ENCODE results near the gene GALNTL6. TPM values are rescaled to one million over a fixed set of nuclear protein-coding genes. Genes with fewer than 3 reads are reported as not detected.

GALNTL6 gene
- total RNA-seq, 1 experiment from 2014 or later, result not detected

- no peak overlapping the region for H3K9ac ChIP-seq (ENCODE audit: extremely low read depth, insufficient read length, low read length)
- H2BK5ac ChIP-seq (ENCODE audit: insufficient read length, low read length), result no peak overlapping the region
- H4K91ac ChIP-seq (ENCODE audit: insufficient read length, low read depth, low read length), result no peak overlapping the region
- no peaks in the 10 kb centered on the region for H3K27me3 ChIP-seq (ENCODE audit: insufficient read depth, low read length)
- H4K8ac ChIP-seq (replicated peaks; ENCODE audit: insufficient read length, low read depth, low read length), result no peak overlapping the region
- no peak overlapping the region for H3K27ac ChIP-seq (ENCODE audit: insufficient read length, low read depth, low read length)
- no peak overlapping the region for H2BK15ac ChIP-seq (ENCODE audit: low read depth, low read length)
- H3K4ac ChIP-seq (ENCODE audit: low read depth, low read length), result no peak overlapping the region
- no peaks in the 10 kb centered on the region for H3K9me3 ChIP-seq (ENCODE audit: control insufficient read depth, low read depth, low read length)
- H3T11ph ChIP-seq (ENCODE audit: low read length), result no peak overlapping the region
- no peak overlapping the region for H2AFZ ChIP-seq (ENCODE audit: low read length)
- H2BK20ac ChIP-seq (ENCODE audit: low read depth, low read length, poor library complexity, severe bottlenecking), result no peak overlapping the region
- no peak overlapping the region for H3K18ac ChIP-seq (ENCODE audit: insufficient read length, low read depth, low read length)
- H3K4me1 ChIP-seq (ENCODE audit: insufficient read depth, low read length), result no peaks in the 10 kb centered on the region
- no peak overlapping the region for H3K56ac ChIP-seq (ENCODE audit: insufficient read length, low read depth, low read length)
- no peaks in the 10 kb centered on the region for H3K23me2 ChIP-seq (ENCODE audit: insufficient read length, low read depth, low read length, poor library complexity, severe bottlenecking)
- Mint-ChIP-seq H3K4me3 (no peak overlapping the region), H3K9me3 (no peaks in the 10 kb centered on the region), H3K27ac (no peak overlapping the region), H3K36me3 (ENCODE audit: insufficient read depth in 1 of 3, low read depth in 3 of 3) (no peaks in the 10 kb centered on the region; a peak in 1 of 7 replicates), H3K27me3 (ENCODE audit: low read depth) (no peaks in the 10 kb centered on the region), H3K4me1 (peaks cover 5% of the 10 kb centered on the region in 2 experiments)
- H2BK120ac ChIP-seq (ENCODE audit: low read depth, low read length, poor library complexity, severe bottlenecking), result no peak overlapping the region
- no peaks in the 10 kb centered on the region for H3K79me2 ChIP-seq (ENCODE audit: insufficient read depth, low read length)
- no peak overlapping the region for H3K4me2 ChIP-seq (ENCODE audit: insufficient read depth, insufficient read length, low read length)
- no peaks in the 10 kb centered on the region for H3K79me1 ChIP-seq (ENCODE audit: insufficient read depth, low read depth, low read length, poor library complexity, severe bottlenecking)
- no peak overlapping the region for H2BK12ac ChIP-seq (ENCODE audit: insufficient read length, low read depth, low read length)
- H3K23ac ChIP-seq (ENCODE audit: insufficient read length, low read depth, low read length), result no peak overlapping the region
- no peak overlapping the region for H3K14ac ChIP-seq (ENCODE audit: insufficient read depth, low read length)
- no peaks in the 10 kb centered on the region for H4K20me1 ChIP-seq (ENCODE audit: control insufficient read depth, insufficient read depth, insufficient read length)
- no peak for DNase-seq
- no peak overlapping the region for H2AK5ac ChIP-seq (ENCODE audit: insufficient read length, low read length)
- no peak overlapping the region for H4K5ac ChIP-seq (ENCODE audit: insufficient read length, low read depth, low read length)
- WGBS (ENCODE audit: extremely low coverage, insufficient read length, low lambda C conversion rate), result no CpG with 5 or more reads among the region's 2 CpGs
- no peak for TF ChIP-seq CTCF (conservative IDR thresholded peaks at IDR 0.05)
Observed at GRCh38 chr4:172099376-172099775, 286.2 kb downstream of the GALNTL6 start.
